GM19238 (cell line): ENCODE results near the gene ZBTB12.

Experiments used
- DNase-seq: peaks from one replicate; pipeline ENCODE4 v3.0.0; 2011; ENCODE audit warnings: low spot score; ENCODE audit not compliant: insufficient read length

The ZBTB12 gene

GRCh38 chr6:31850765-31851484, 51.0 kb downstream of the ZBTB12 start:
- DNase-seq, result no peak
